ENCODE data around the gene SMURF1. TPM values are rescaled to one million over a fixed set of nuclear protein-coding genes. Genes with fewer than 3 reads are reported as not detected.

SMURF1 gene
- total RNA-seq, 6 experiments from 2014 or later = 8.8 to 14.1 (median 10.9) TPM

- DNase-seq (no peak), ATAC-seq (no peak)
- H3K9me3 ChIP-seq = no peaks in the 10 kb centered on the region
- no peaks in the 10 kb centered on the region for H3K4me1 ChIP-seq
- intact Hi-C loops (cut with DNase I) = no loop called here
- H3K27me3 ChIP-seq = no peaks in the 10 kb centered on the region
- no peak overlapping the region for H3K27ac ChIP-seq
- H3K36me3 ChIP-seq = no peaks in the 10 kb centered on the region
- WGBS (ENCODE audit: insufficient coverage, low coverage, low lambda C conversion rate, missing lambda C conversion rate) = no CpG with 5 or more reads among the region's 1 CpG
- no peak for TF ChIP-seq POLR2A (IDR thresholded peaks at IDR 0.05)
- TF ChIP-seq CTCF (IDR thresholded peaks at IDR 0.05) = no peak
- H3K4me3 ChIP-seq = no peak overlapping the region
These were observed 28.5 kb downstream of the SMURF1 start for GRCh38 chr7:99115379-99115778.

GRCh38 chr7:99112979-99113378 lies 30.9 kb downstream of the SMURF1 start:
- Histone ChIP-seq H3K27me3 (no peaks in the 10 kb centered on the region), H3K36me3 (no peaks in the 10 kb centered on the region), H3K9me3 (no peaks in the 10 kb centered on the region), H3K4me1 (peaks cover 0 to 11% (median 6%) of the 10 kb centered on the region in 4 donors), H3K27ac (no peak overlapping the region), H3K4me3 (no peak overlapping the region)
- WGBS (ENCODE audit: insufficient coverage, low coverage, low lambda C conversion rate, missing lambda C conversion rate) = 100% methylated on average over 1 of the region's 1 CpG
- intact Hi-C loops (cut with DNase I) = no loop called here
- DNase-seq (no peak), ATAC-seq (no peak)
- TF ChIP-seq CTCF (IDR thresholded peaks at IDR 0.05) (no peak), POLR2A (IDR thresholded peaks at IDR 0.05) (no peak)

- intact Hi-C loops (cut with DNase I) = no loop called here
- no peaks in the 10 kb centered on the region for H3K9me3 ChIP-seq
- H3K4me3 ChIP-seq = no peak overlapping the region
- H3K36me3 ChIP-seq = no peaks in the 10 kb centered on the region
- 60% methylated on average over 2 of the region's 2 CpGs for WGBS (ENCODE audit: insufficient coverage, low coverage, low lambda C conversion rate, missing lambda C conversion rate)
- H3K27ac ChIP-seq = no peak overlapping the region
- TF ChIP-seq CTCF (IDR thresholded peaks at IDR 0.05) (no peak), POLR2A (IDR thresholded peaks at IDR 0.05) (no peak)
- peaks cover 0 to 12% (median 7%) of the 10 kb centered on the region in 4 donors for H3K4me1 ChIP-seq
- ATAC-seq (no peak), DNase-seq (no peak)
- no peaks in the 10 kb centered on the region for H3K27me3 ChIP-seq
These were observed 31.8 kb downstream of the SMURF1 start for GRCh38 chr7:99112097-99112496.

- ATAC-seq (no peak), DNase-seq (no peak)
- no peaks in the 10 kb centered on the region for H3K36me3 ChIP-seq
- intact Hi-C loops (cut with DNase I) = no loop called here
- TF ChIP-seq POLR2A (IDR thresholded peaks at IDR 0.05) (no peak), CTCF (IDR thresholded peaks at IDR 0.05) (no peak)
- H3K4me1 ChIP-seq = peaks cover 0 to 17% (median 10%) of the 10 kb centered on the region in 4 donors
- no peak overlapping the region for H3K27ac ChIP-seq
- H3K9me3 ChIP-seq = no peaks in the 10 kb centered on the region
- H3K4me3 ChIP-seq = no peak overlapping the region
- no peaks in the 10 kb centered on the region for H3K27me3 ChIP-seq
These were observed 32.3 kb downstream of the SMURF1 start for GRCh38 chr7:99111591-99111990.
